ENCODE data around the gene FHIT. TPM values are rescaled to one million over a fixed set of nuclear protein-coding genes. Genes with fewer than 3 reads are reported as not detected.

Gene FHIT
- total RNA-seq, 2 donors from 2014 or later: 6.8 to 12.3 TPM

DNA sequence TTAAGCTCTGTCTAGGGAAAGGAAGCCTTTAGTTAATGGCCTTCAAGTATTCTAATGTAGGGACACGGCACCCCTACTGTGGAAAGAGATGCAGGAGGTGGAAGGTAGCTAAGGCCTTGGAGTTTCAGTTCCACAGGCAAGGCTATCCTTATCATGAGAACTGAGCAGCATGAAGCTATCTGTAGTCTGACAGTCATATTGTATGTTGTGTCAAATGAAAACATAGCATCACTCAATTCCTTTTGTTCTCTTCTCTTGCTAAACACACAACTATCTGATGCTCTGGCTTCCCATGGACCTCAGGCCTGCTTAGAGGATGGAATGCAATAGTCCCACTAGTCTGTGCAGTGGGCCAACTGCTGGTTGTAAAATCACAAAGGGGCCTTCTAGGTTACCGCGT is 380.9 kb downstream of the FHIT start:
- Mint-ChIP-seq H3K4me1 (peaks cover 4% of the 10 kb centered on the region), H3K4me3 (no peak overlapping the region), H3K36me3 (ENCODE audit: low read depth) (peaks cover 3% of the 10 kb centered on the region), H3K27ac (no peak overlapping the region), H3K27me3 (ENCODE audit: insufficient read depth) (no peaks in the 10 kb centered on the region), H3K9me3 (peaks cover 20% of the 10 kb centered on the region)
- WGBS, 2 experiments (ENCODE audit: insufficient coverage in 1 of 2, insufficient read length in 1 of 2): 89 to 91% methylated on average over 3 of the region's 3 CpGs
- DNase-seq: peak; percentile 58
- no peaks in the 10 kb centered on the region for H3K4me1 ChIP-seq (ENCODE audit: control insufficient read depth, insufficient read depth, low read length)
- peak overlapping the region; percentile 46 for H3K4me3 ChIP-seq (ENCODE audit: low read length)
- no peak overlapping the region for H3K9ac ChIP-seq (ENCODE audit: extremely low read depth, low read length, poor library complexity, severe bottlenecking)
- peaks cover 47% of the 10 kb centered on the region for H3K9me3 ChIP-seq (ENCODE audit: control insufficient read depth, low read length)
- H3K27me3 ChIP-seq (ENCODE audit: control insufficient read depth, insufficient read depth, low read length, poor library complexity, severe bottlenecking): no peaks in the 10 kb centered on the region
- H3K27ac ChIP-seq (ENCODE audit: low read depth, low read length): no peak overlapping the region
- H3K36me3 ChIP-seq (ENCODE audit: control insufficient read depth, insufficient read depth, low read length): no peaks in the 10 kb centered on the region
- TF ChIP-seq, protein P1, sequence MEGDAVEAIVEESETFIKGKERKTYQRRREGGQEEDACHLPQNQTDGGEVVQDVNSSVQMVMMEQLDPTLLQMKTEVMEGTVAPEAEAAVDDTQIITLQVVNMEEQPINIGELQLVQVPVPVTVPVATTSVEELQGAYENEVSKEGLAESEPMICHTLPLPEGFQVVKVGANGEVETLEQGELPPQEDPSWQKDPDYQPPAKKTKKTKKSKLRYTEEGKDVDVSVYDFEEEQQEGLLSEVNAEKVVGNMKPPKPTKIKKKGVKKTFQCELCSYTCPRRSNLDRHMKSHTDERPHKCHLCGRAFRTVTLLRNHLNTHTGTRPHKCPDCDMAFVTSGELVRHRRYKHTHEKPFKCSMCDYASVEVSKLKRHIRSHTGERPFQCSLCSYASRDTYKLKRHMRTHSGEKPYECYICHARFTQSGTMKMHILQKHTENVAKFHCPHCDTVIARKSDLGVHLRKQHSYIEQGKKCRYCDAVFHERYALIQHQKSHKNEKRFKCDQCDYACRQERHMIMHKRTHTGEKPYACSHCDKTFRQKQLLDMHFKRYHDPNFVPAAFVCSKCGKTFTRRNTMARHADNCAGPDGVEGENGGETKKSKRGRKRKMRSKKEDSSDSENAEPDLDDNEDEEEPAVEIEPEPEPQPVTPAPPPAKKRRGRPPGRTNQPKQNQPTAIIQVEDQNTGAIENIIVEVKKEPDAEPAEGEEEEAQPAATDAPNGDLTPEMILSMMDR (conservative IDR thresholded peaks at IDR 0.05): no peak

DNA sequence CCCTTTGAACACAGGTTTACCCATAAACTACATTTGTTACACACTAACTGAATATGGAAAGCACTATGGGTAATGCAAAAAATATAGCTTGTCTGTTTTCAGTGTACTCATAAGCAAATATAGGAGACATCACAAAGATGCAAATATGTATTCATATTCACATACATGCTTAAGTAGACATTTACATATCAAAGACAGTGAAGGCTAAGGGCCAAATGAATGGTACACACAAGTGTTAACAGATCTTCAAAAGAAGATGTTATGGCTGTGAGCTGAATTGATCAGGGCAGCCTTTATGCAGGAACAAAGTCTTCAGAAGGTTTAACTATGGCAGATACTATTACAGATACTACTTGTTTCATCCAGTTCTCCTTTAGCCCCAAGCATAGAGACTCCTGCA is 384.1 kb downstream of the FHIT start:
- TF ChIP-seq, protein P1 (conservative IDR thresholded peaks at IDR 0.05): no peak
- H3K9me3 ChIP-seq (ENCODE audit: control insufficient read depth, low read length): peaks cover 35% of the 10 kb centered on the region
- Mint-ChIP-seq H3K9me3 (peaks cover 20% of the 10 kb centered on the region), H3K27me3 (ENCODE audit: insufficient read depth) (no peaks in the 10 kb centered on the region), H3K27ac (no peak overlapping the region), H3K36me3 (ENCODE audit: low read depth) (peaks cover 3% of the 10 kb centered on the region), H3K4me1 (no peaks in the 10 kb centered on the region), H3K4me3 (no peak overlapping the region)
- no peak for DNase-seq
- no peaks in the 10 kb centered on the region for H3K36me3 ChIP-seq (ENCODE audit: control insufficient read depth, insufficient read depth, low read length)
- H3K4me3 ChIP-seq (ENCODE audit: low read length): no peak overlapping the region
- no peak overlapping the region for H3K27ac ChIP-seq (ENCODE audit: low read depth, low read length)
- no peaks in the 10 kb centered on the region for H3K4me1 ChIP-seq (ENCODE audit: control insufficient read depth, insufficient read depth, low read length)
- no peak overlapping the region for H3K9ac ChIP-seq (ENCODE audit: extremely low read depth, low read length, poor library complexity, severe bottlenecking)
- no peaks in the 10 kb centered on the region for H3K27me3 ChIP-seq (ENCODE audit: control insufficient read depth, insufficient read depth, low read length, poor library complexity, severe bottlenecking)

DNA sequence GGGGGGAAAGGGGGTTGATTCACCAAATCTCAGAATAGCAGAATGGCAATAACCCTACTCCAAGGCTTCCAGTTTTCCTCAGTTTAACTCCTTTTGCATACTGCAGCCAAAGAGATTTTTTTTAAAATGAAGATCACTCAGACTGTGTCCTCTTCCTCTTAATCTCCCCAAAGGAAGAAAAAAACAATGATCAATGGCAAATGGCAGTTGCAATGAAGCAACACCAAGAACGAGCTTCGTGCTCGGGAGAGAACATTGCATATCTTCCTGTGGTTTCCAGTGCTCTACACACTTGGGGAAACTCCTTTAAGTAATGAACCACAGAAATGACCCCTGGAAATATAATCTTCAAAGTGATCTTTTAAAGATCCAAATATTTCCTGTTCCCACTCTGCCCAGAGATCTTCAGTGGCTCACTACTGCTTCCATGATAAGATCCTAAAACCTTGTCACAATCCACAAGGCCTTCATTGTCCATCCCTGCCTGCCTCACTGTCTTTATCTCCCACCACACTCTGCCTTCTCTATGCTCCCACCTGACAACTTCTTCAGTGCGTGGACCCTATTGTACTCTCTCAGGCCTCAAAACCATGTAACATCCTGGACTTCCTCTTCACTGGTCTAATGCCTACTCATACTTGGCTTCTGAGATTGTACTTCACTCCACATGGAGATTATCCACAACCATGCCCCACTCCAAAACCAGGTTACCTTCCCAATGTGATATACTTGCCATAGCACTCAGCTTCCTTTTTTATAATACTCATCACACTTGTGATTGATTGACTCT is 394.8 kb downstream of the FHIT start:
- Mint-ChIP-seq H3K36me3 (ENCODE audit: low read depth) (peaks cover 3% of the 10 kb centered on the region), H3K27ac (no peak overlapping the region), H3K4me3 (no peak overlapping the region), H3K9me3 (peaks cover 9% of the 10 kb centered on the region), H3K4me1 (no peaks in the 10 kb centered on the region), H3K27me3 (ENCODE audit: insufficient read depth) (no peaks in the 10 kb centered on the region)
- Histone ChIP-seq H3K9me3 (ENCODE audit: control insufficient read depth, low read length) (peaks cover 6% of the 10 kb centered on the region), H3K27me3 (ENCODE audit: control insufficient read depth, insufficient read depth, low read length, poor library complexity, severe bottlenecking) (no peaks in the 10 kb centered on the region), H3K4me1 (ENCODE audit: control insufficient read depth, insufficient read depth, low read length) (no peaks in the 10 kb centered on the region), H3K27ac (ENCODE audit: low read depth, low read length) (no peak overlapping the region), H3K36me3 (ENCODE audit: control insufficient read depth, insufficient read depth, low read length) (no peaks in the 10 kb centered on the region), H3K4me3 (ENCODE audit: low read length) (no peak overlapping the region), H3K9ac (ENCODE audit: extremely low read depth, low read length, poor library complexity, severe bottlenecking) (no peak overlapping the region)
- TF ChIP-seq, protein P1 (conservative IDR thresholded peaks at IDR 0.05): no peak
- 88 to 92% methylated on average over 4 of the region's 4 CpGs for WGBS, 2 experiments (ENCODE audit: insufficient coverage in 1 of 2, insufficient read length in 1 of 2)
- no peak for DNase-seq
